OCI-LY1 (cell line): ENCODE results near the gene DNLZ.

Source experiments
- H2AFZ ChIP-seq: fragments of 200-600 bp; sonication (generic), shearing (Covaris generic); 2 replicates; pipeline ENCODE4 v1.6.0; 2014; ENCODE audit warnings: antibody characterized with exemption, mild to moderate bottlenecking, low read length
- H3F3A ChIP-seq: fragments of 200-600 bp; sonication (generic), shearing (Covaris generic); 2 replicates; pipeline ENCODE4 v1.6.0; 2014; ENCODE audit warnings: mild to moderate bottlenecking, antibody characterized with exemption, low read length, moderate library complexity; ENCODE audit not compliant: insufficient read depth
- H3K27ac ChIP-seq: fragments of 200-600 bp; sonication (generic); 2 replicates; pipeline ENCODE4 v1.5.1; 2014; ENCODE audit warnings: low read length, mixed run types, mild to moderate bottlenecking, low read depth; ENCODE audit not compliant: poor library complexity, severe bottlenecking
- H3K27me3 ChIP-seq: fragments of 200-600 bp; sonication (generic); 2 replicates; pipeline ENCODE4 v1.6.0; 2014; ENCODE audit warnings: antibody characterized with exemption, mild to moderate bottlenecking, low read length, moderate library complexity; ENCODE audit not compliant: insufficient read depth
- H3K36me3 ChIP-seq: fragments of 200-600 bp; sonication (generic); 2 replicates; pipeline ENCODE4 v1.6.1; 2014; ENCODE audit warnings: mild to moderate bottlenecking, antibody characterized with exemption, low read length, moderate library complexity, mixed read lengths; ENCODE audit not compliant: insufficient read depth
- H3K4me1 ChIP-seq: fragments of 200-600 bp; sonication (generic); 2 replicates; pipeline ENCODE4 v1.5.1; 2014; ENCODE audit warnings: mild to moderate bottlenecking, low read length, moderate library complexity; ENCODE audit not compliant: insufficient read depth, severe bottlenecking
- H3K4me2 ChIP-seq: fragments of 200-600 bp; sonication (generic), shearing (Covaris generic); 2 replicates; pipeline ENCODE4 v1.6.1; 2014; ENCODE audit warnings: low read length
- H3K4me3 ChIP-seq: fragments of 200-600 bp; sonication (generic); 2 replicates; pipeline ENCODE4 v1.5.1; 2014; ENCODE audit warnings: low read length, low read depth, mild to moderate bottlenecking, mixed read lengths; ENCODE audit not compliant: poor library complexity, severe bottlenecking
- H3K79me2 ChIP-seq: fragments of 200-600 bp; shearing (Covaris generic); 2 replicates; pipeline ENCODE4 v1.6.1; 2016; ENCODE audit warnings: mixed run types, low read length, mixed read lengths; ENCODE audit not compliant: insufficient read depth
- H3K9ac ChIP-seq: fragments of 200-600 bp; sonication (generic), shearing (Covaris generic); 2 replicates; pipeline ENCODE4 v1.6.1; 2014; ENCODE audit warnings: mild to moderate bottlenecking, low read length, mixed read lengths
- H3K9me2 ChIP-seq: fragments of 200-600 bp; sonication (generic), shearing (Covaris generic); 2 replicates; pipeline ENCODE4 v1.6.1; 2014; ENCODE audit warnings: low read depth, mild to moderate bottlenecking, low read length, mixed read lengths
- H3K9me3 ChIP-seq: fragments of 200-600 bp; shearing (Covaris generic); 2 replicates; pipeline ENCODE4 v1.6.1; 2014; ENCODE audit warnings: low read length, mixed read lengths
- H4K20me1 ChIP-seq: fragments of 200-600 bp; sonication (generic), shearing (Covaris generic); 2 replicates; pipeline ENCODE4 v1.6.0; 2016; ENCODE audit warnings: mild to moderate bottlenecking, low read length; ENCODE audit not compliant: insufficient read depth
- CTCF ChIP-seq: fragments of 200-600 bp; sonication (generic), shearing (Covaris generic); IDR thresholded peaks from 2 replicates; pipeline ENCODE4 v1.5.1; 2017; ENCODE audit warnings: mild to moderate bottlenecking, antibody characterized with exemption, low read length, moderate library complexity, mixed read lengths
- EZH2 ChIP-seq: fragments of 200-600 bp; sonication (generic), shearing (Covaris generic); IDR thresholded peaks from 2 replicates; pipeline ENCODE4 v1.8.0; 2017; ENCODE audit warnings: borderline replicate concordance, mixed run types, mild to moderate bottlenecking, antibody characterized with exemption, low read length, moderate library complexity, mixed read lengths

DNLZ gene

DNA sequence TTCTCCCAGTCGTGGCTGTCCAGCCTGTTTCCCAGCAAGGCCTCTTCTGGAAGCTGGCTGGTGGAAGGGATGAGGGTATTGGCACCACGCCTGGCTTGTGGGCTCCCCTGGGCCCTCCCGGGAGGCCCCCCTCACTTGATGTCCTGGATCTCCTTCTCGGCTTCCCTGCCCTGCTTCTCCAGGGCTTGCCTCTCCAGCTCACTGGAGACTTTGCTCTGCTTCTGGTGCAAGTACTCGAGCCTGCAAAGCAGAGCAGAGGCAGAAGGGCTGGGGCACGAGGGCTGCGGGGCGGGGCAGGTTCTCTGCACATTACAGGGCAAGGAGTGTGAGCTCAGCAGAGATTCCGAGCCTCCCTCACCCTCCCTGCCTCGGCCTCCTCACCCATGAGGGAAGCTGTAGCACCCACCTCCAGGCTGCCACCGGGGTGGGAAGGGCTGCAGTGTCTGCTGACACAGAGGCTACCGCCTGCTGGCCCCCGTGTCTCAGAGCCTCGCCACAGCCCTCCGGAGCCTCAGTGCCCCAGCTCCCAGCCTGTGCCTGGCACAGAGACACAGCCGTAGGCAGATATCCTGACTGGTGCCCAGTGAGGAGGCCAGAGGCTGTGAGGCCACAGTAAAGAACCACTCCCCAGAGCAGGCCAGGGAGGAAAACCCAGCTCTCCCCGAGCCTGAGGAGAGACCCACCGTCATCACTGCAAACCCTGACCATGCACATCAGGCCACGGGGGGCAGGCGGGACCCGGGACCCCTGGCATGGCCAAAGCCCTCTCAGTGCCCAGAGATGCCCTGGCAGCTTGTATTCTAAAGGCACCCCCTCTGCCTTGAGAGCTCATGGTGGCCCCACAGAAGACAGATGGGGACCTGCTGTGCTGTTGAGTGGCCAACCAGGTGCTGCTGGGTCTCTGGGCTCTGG is 29.2 kb upstream of the DNLZ start:
- H3K4me3 ChIP-seq = no peak overlapping the region
- no peak overlapping the region for H3K27ac ChIP-seq
- no peaks in the 10 kb centered on the region for H3K4me1 ChIP-seq
- H3K79me2 ChIP-seq = 0 out of 2 replicates have a peak, but pooled peaks cover under 1% of the 10 kb centered on the region
- no peaks in the 10 kb centered on the region for H3K9me3 ChIP-seq
- no peaks in the 10 kb centered on the region for H3K27me3 ChIP-seq
- no peaks in the 10 kb centered on the region for H3F3A ChIP-seq
- no peak overlapping the region for H2AFZ ChIP-seq
- H3K36me3 ChIP-seq = peaks cover 87% of the 10 kb centered on the region
- no peak overlapping the region for H3K9ac ChIP-seq
- no peak overlapping the region for H3K4me2 ChIP-seq
- TF ChIP-seq EZH2 (no peak), CTCF (no peak)
- H4K20me1 ChIP-seq = no peaks in the 10 kb centered on the region
- H3K9me2 ChIP-seq = no peaks in the 10 kb centered on the region

- Histone ChIP-seq H3K4me2 (no peak overlapping the region), H3K9ac (no peak overlapping the region), H2AFZ (no peak overlapping the region), H3K36me3 (peaks cover 92% of the 10 kb centered on the region), H3K9me2 (no peaks in the 10 kb centered on the region), H3K9me3 (no peaks in the 10 kb centered on the region), H3K27me3 (no peaks in the 10 kb centered on the region), H3F3A (no peaks in the 10 kb centered on the region), H4K20me1 (no peaks in the 10 kb centered on the region), H3K4me3 (no peak overlapping the region), H3K4me1 (no peaks in the 10 kb centered on the region), H3K27ac (no peak overlapping the region), H3K79me2 (no peaks in the 10 kb centered on the region)
- TF ChIP-seq EZH2 (no peak), CTCF (no peak)
Observed at GRCh38 chr9:136391737-136392537, 28.4 kb upstream of the DNLZ start.

DNA sequence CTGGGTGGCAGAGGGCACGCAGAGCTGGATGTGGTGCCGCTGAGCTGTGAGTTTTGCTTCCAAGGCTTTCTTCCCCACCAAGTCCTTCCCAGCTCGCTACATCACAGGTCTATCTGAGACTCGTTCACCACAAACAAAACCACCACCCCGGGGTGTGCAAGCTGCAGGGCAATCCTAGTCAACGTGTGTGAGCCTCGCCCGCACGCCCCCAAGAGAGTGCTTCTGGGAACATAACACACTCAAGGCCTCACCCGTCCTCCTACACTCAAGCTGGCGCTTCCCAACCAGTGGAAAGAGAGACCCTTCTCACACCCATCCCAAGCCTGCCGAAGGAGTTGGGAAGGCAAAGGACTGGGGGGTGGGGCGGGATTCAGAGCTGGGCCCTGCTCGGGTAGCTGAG is 25.9 kb upstream of the DNLZ start:
- no peaks in the 10 kb centered on the region for H3K79me2 ChIP-seq
- no peaks in the 10 kb centered on the region for H3K27me3 ChIP-seq
- no peak overlapping the region for H3K4me3 ChIP-seq
- no peak overlapping the region for H3K4me2 ChIP-seq
- no peak overlapping the region for H3K27ac ChIP-seq
- no peaks in the 10 kb centered on the region for H3K9me2 ChIP-seq
- no peak overlapping the region for H2AFZ ChIP-seq
- TF ChIP-seq CTCF = no peak
- no peak for TF ChIP-seq EZH2
- H3K9ac ChIP-seq = no peak overlapping the region
- H4K20me1 ChIP-seq = no peaks in the 10 kb centered on the region
- no peaks in the 10 kb centered on the region for H3K4me1 ChIP-seq
- no peaks in the 10 kb centered on the region for H3K9me3 ChIP-seq
- H3F3A ChIP-seq = no peaks in the 10 kb centered on the region
- peaks cover 87% of the 10 kb centered on the region for H3K36me3 ChIP-seq
